Measurements from ENCODE around the gene NR5A2.

Gene NR5A2

GRCh38 chr1:200176798-200177197 lies 149.3 kb downstream of the NR5A2 start:
- Histone ChIP-seq H3K27me3 (ENCODE audit: insufficient read depth, insufficient read length) (no peaks in the 10 kb centered on the region), H3K9ac (ENCODE audit: insufficient read length, low read depth) (no peak overlapping the region), H3K4me1 (ENCODE audit: insufficient read depth, insufficient read length) (no peaks in the 10 kb centered on the region), H3K4me3 (ENCODE audit: insufficient read length, low read depth) (no peak overlapping the region), H3K36me3 (ENCODE audit: insufficient read depth, insufficient read length, low read length) (no peaks in the 10 kb centered on the region), H3K9me3 (ENCODE audit: insufficient read depth, low read length) (no peaks in the 10 kb centered on the region)
- no peak for TF ChIP-seq ZNF274 (IDR thresholded peaks at IDR 0.05; ENCODE audit: low read depth, low read length)
- no peak for DNase-seq (ENCODE audit: low read depth, low spot score)

- Histone ChIP-seq H3K27me3 (ENCODE audit: insufficient read depth, insufficient read length) (no peaks in the 10 kb centered on the region), H3K4me3 (ENCODE audit: insufficient read length, low read depth) (no peak overlapping the region), H3K9ac (ENCODE audit: insufficient read length, low read depth) (no peak overlapping the region), H3K9me3 (ENCODE audit: insufficient read depth, low read length) (no peaks in the 10 kb centered on the region), H3K4me1 (ENCODE audit: insufficient read depth, insufficient read length) (no peaks in the 10 kb centered on the region), H3K36me3 (ENCODE audit: insufficient read depth, insufficient read length, low read length) (no peaks in the 10 kb centered on the region)
- TF ChIP-seq SUZ12 (IDR thresholded peaks at IDR 0.05; ENCODE audit: extremely low read depth, insufficient read depth, insufficient read length) = no peak
- TF ChIP-seq YY1 (IDR thresholded peaks at IDR 0.05; ENCODE audit: insufficient read depth, insufficient read length) = no peak
- no peak for TF ChIP-seq ZNF274 (IDR thresholded peaks at IDR 0.05; ENCODE audit: low read depth, low read length)
- DNase-seq (ENCODE audit: low read depth, low spot score) = no peak
Observed at GRCh38 chr1:200178340-200178739, 150.8 kb downstream of the NR5A2 start.

DNA sequence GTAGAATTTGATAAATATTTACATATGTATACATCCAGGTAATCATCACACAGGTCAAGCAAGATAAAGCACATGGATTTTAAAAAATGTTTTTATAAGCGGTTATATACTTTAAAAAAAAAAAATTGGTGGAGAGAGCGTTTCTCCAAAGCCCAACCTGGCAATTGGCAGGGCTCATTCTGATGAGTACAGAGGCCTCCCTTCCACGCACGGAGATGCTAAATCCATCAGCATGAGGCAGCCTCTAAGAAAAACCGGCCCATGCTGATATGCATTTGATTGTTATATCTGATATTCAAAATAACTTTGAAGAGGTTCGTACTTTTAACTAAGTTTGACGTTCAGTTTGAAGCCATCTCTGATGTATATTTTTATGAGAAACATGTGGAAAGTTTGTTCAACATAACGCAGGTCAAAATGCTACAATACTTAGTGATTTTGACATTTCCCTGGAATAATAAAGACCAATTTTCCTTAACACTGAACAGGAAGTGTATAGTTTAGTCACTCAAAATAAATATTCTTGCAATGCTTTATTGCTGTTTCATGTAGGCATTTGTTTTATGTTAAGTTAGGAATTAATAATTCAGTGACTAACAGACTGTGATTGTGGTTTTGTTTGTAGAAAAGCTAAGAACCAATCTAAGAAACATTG lies 151.7 kb downstream of the NR5A2 start:
- no peak for DNase-seq (ENCODE audit: low read depth, low spot score)
- H3K4me1 ChIP-seq (ENCODE audit: insufficient read depth, insufficient read length) = no peaks in the 10 kb centered on the region
- TF ChIP-seq YY1 (IDR thresholded peaks at IDR 0.05; ENCODE audit: insufficient read depth, insufficient read length) (no peak), SUZ12 (IDR thresholded peaks at IDR 0.05; ENCODE audit: extremely low read depth, insufficient read depth, insufficient read length) (no peak), ZNF274 (IDR thresholded peaks at IDR 0.05; ENCODE audit: low read depth, low read length) (no peak)
- peaks cover 1% of the 10 kb centered on the region; the same call in 1 of the 2 replicates for H3K9me3 ChIP-seq (ENCODE audit: insufficient read depth, low read length)
- no peaks in the 10 kb centered on the region for H3K27me3 ChIP-seq (ENCODE audit: insufficient read depth, insufficient read length)
- no peaks in the 10 kb centered on the region for H3K36me3 ChIP-seq (ENCODE audit: insufficient read depth, insufficient read length, low read length)
- H3K9ac ChIP-seq (ENCODE audit: insufficient read length, low read depth) = no peak overlapping the region
- no peak overlapping the region for H3K4me3 ChIP-seq (ENCODE audit: insufficient read length, low read depth)

- Histone ChIP-seq H3K27me3 (ENCODE audit: insufficient read depth, insufficient read length) (no peaks in the 10 kb centered on the region), H3K36me3 (ENCODE audit: insufficient read depth, insufficient read length, low read length) (no peaks in the 10 kb centered on the region), H3K9me3 (ENCODE audit: insufficient read depth, low read length) (peaks cover 7% of the 10 kb centered on the region), H3K4me3 (ENCODE audit: insufficient read length, low read depth) (no peak overlapping the region), H3K9ac (ENCODE audit: insufficient read length, low read depth) (no peak overlapping the region), H3K4me1 (ENCODE audit: insufficient read depth, insufficient read length) (no peaks in the 10 kb centered on the region)
- TF ChIP-seq ZNF274 (IDR thresholded peaks at IDR 0.05; ENCODE audit: low read depth, low read length) (no peak), SUZ12 (IDR thresholded peaks at IDR 0.05; ENCODE audit: extremely low read depth, insufficient read depth, insufficient read length) (no peak), YY1 (IDR thresholded peaks at IDR 0.05; ENCODE audit: insufficient read depth, insufficient read length) (no peak)
- no peak for DNase-seq (ENCODE audit: low read depth, low spot score)
Observed at GRCh38 chr1:200179781-200180160, 152.3 kb downstream of the NR5A2 start.

GRCh38 chr1:200180821-200181220 lies 153.3 kb downstream of the NR5A2 start:
- no peaks in the 10 kb centered on the region for H3K4me1 ChIP-seq (ENCODE audit: insufficient read depth, insufficient read length)
- no peaks in the 10 kb centered on the region for H3K36me3 ChIP-seq (ENCODE audit: insufficient read depth, insufficient read length, low read length)
- DNase-seq (ENCODE audit: low read depth, low spot score) = no peak
- H3K4me3 ChIP-seq (ENCODE audit: insufficient read length, low read depth) = no peak overlapping the region
- no peaks in the 10 kb centered on the region for H3K27me3 ChIP-seq (ENCODE audit: insufficient read depth, insufficient read length)
- H3K9me3 ChIP-seq (ENCODE audit: insufficient read depth, low read length) = peaks cover 17% of the 10 kb centered on the region
- no peak overlapping the region for H3K9ac ChIP-seq (ENCODE audit: insufficient read length, low read depth)
- TF ChIP-seq SUZ12 (IDR thresholded peaks at IDR 0.05; ENCODE audit: extremely low read depth, insufficient read depth, insufficient read length) (no peak), YY1 (IDR thresholded peaks at IDR 0.05; ENCODE audit: insufficient read depth, insufficient read length) (no peak), ZNF274 (IDR thresholded peaks at IDR 0.05; ENCODE audit: low read depth, low read length) (no peak)

DNA sequence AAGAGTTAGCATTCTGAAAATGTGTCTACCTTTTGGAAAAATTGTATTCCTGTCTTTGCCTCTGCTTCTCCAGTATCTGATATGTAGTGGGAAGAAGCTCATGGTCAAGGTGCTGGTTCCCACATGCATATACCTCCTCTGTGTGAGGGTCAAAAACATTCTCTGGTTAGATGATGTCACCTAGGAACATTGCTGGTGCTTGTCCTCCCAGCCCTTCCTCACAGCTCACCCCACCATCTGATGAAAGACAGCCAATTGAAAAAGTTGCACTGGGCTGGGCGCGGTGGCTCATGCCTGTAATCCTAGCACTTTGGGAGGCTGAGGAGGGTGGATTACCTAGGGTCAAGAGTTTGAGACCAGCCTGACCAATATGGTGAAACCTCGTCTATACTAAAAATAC lies 154.4 kb downstream of the NR5A2 start:
- no peak overlapping the region for H3K4me3 ChIP-seq (ENCODE audit: insufficient read length, low read depth)
- H3K9me3 ChIP-seq (ENCODE audit: insufficient read depth, low read length) = peaks cover 20% of the 10 kb centered on the region
- no peaks in the 10 kb centered on the region for H3K27me3 ChIP-seq (ENCODE audit: insufficient read depth, insufficient read length)
- TF ChIP-seq ZNF274 (IDR thresholded peaks at IDR 0.05; ENCODE audit: low read depth, low read length) = no peak
- no peak for TF ChIP-seq YY1 (IDR thresholded peaks at IDR 0.05; ENCODE audit: insufficient read depth, insufficient read length)
- TF ChIP-seq SUZ12 (IDR thresholded peaks at IDR 0.05; ENCODE audit: extremely low read depth, insufficient read depth, insufficient read length) = no peak
- no peaks in the 10 kb centered on the region for H3K36me3 ChIP-seq (ENCODE audit: insufficient read depth, insufficient read length, low read length)
- H3K4me1 ChIP-seq (ENCODE audit: insufficient read depth, insufficient read length) = no peaks in the 10 kb centered on the region
- H3K9ac ChIP-seq (ENCODE audit: insufficient read length, low read depth) = no peak overlapping the region
- no peak for DNase-seq (ENCODE audit: low read depth, low spot score)

- peaks cover 20% of the 10 kb centered on the region for H3K9me3 ChIP-seq (ENCODE audit: insufficient read depth, low read length)
- H3K9ac ChIP-seq (ENCODE audit: insufficient read length, low read depth) = no peak overlapping the region
- no peaks in the 10 kb centered on the region for H3K36me3 ChIP-seq (ENCODE audit: insufficient read depth, insufficient read length, low read length)
- TF ChIP-seq YY1 (IDR thresholded peaks at IDR 0.05; ENCODE audit: insufficient read depth, insufficient read length) = no peak
- TF ChIP-seq SUZ12 (IDR thresholded peaks at IDR 0.05; ENCODE audit: extremely low read depth, insufficient read depth, insufficient read length) = no peak
- TF ChIP-seq ZNF274 (IDR thresholded peaks at IDR 0.05; ENCODE audit: low read depth, low read length) = no peak
- H3K4me1 ChIP-seq (ENCODE audit: insufficient read depth, insufficient read length) = no peaks in the 10 kb centered on the region
- no peak overlapping the region for H3K4me3 ChIP-seq (ENCODE audit: insufficient read length, low read depth)
- DNase-seq (ENCODE audit: low read depth, low spot score) = no peak
- no peaks in the 10 kb centered on the region for H3K27me3 ChIP-seq (ENCODE audit: insufficient read depth, insufficient read length)
Observed at GRCh38 chr1:200182701-200183100, 155.2 kb downstream of the NR5A2 start.
